Coronary artery (tissue), 2 donors: Measurements from ENCODE around the gene PFKP.

Source experiments
- DNase-seq: peaks from one replicate; pipeline ENCODE4 v3.0.0-alpha.2; 2017; ENCODE audit warnings: low spot score
- H3K27ac ChIP-seq, 2 donors: fragments of 200-600 bp; sonication (generic); one replicate each; pipeline ENCODE4 v1.5.1; 2016 to 2019
- H3K4me3 ChIP-seq: fragments of 200-600 bp; sonication (generic); 2 replicates; pipeline ENCODE4 v1.5.1; 2016; ENCODE audit warnings: mild to moderate bottlenecking, moderate library complexity
- CTCF ChIP-seq: fragments of 200-600 bp; sonication (generic); IDR thresholded peaks from one replicate; pipeline ENCODE4 v1.5.1; 2019; ENCODE audit warnings: antibody characterized with exemption

The PFKP gene

GRCh38 chr10:3027866-3028265 is 39.5 kb upstream of the PFKP start:
- DNase-seq: no peak
- no peak for TF ChIP-seq CTCF
- H3K27ac ChIP-seq: no peak overlapping the region
- H3K4me3 ChIP-seq: no peak overlapping the region

GRCh38 chr10:3028441-3028840 is 38.9 kb upstream of the PFKP start:
- no peak for TF ChIP-seq CTCF
- DNase-seq: no peak
- H3K4me3 ChIP-seq: no peak overlapping the region
- H3K27ac ChIP-seq: no peak overlapping the region

DNA sequence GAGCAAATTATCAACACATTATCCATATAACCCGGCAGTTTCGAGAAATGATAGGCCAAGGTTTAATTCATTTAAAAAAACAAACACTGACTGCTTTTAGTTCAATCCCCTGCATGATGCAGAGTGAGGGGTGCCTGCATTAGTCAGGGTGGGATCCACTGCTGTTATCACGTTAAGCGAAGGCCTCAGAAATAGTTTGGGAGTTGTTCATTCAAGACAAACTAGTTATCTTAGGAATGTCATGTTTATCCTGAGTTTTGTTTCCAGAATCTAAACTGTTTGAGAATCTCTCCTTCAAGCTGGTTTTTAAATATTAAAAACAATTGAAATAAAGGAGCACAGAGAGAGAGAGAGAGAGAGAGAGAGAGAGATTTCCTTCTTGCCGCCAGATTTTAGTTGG is 36.6 kb upstream of the PFKP start:
- DNase-seq: no peak
- no peak overlapping the region for H3K4me3 ChIP-seq
- H3K27ac ChIP-seq: no peak overlapping the region
- TF ChIP-seq CTCF: no peak

- Histone ChIP-seq H3K4me3 (no peak overlapping the region), H3K27ac (no peak overlapping the region)
- DNase-seq: no peak
- TF ChIP-seq CTCF: no peak
Observed at GRCh38 chr10:3031490-3031889, 35.9 kb upstream of the PFKP start.

- H3K4me3 ChIP-seq: no peak overlapping the region
- TF ChIP-seq CTCF: no peak
- DNase-seq: no peak
- H3K27ac ChIP-seq: no peak overlapping the region
Observed at GRCh38 chr10:3033925-3034324, 33.4 kb upstream of the PFKP start.

GRCh38 chr10:3034616-3035015 is 32.7 kb upstream of the PFKP start:
- DNase-seq: no peak
- no peak for TF ChIP-seq CTCF
- no peak overlapping the region for H3K4me3 ChIP-seq
- no peak overlapping the region for H3K27ac ChIP-seq

DNA sequence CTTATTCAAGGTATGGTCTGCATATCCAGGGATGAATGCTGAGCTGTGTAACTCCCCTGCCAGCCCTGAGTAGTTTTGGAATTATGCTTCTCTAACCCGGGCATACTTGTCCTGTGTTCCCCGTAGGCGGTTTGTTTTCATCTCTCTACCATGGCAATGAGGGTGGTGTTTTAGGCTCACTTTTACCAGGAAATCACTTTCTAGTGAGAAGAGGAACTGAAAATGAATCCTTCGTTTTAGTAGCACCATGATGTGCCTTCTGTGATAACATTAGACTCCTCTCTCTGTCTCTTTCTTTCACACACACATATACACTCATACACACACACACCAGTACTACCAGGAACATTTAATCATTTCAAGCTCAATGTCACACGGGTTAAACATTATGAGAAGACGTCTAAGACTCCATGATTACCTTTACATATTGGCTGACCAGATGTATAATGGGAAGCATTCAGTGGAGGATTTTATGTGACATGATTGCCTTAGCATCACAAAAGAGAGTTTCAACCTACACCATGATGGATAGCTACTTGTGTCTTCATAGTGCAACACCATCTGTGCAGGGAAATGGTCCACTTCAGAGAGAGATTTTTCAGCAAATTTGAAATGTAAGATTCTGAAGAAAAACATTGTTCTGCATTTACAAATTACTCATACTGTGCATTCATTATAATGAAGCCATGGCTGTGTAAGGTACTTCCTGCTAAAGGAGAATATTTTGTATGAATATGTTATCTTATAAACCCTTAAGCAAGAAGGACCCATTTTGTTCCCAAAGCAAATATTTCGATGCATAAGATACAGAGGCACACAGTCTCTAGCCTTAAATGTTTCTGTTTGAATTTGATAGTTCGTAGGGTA is 31.0 kb upstream of the PFKP start:
- no peak for DNase-seq
- H3K27ac ChIP-seq: peak overlapping the region in 1 of 2 donors; percentile 16
- H3K4me3 ChIP-seq: no peak overlapping the region
- TF ChIP-seq CTCF: no peak
